Peyer's patch (tissue), 4 donors: ENCODE measurements around the gene TENT4A. TPM values are rescaled to one million over a fixed set of nuclear protein-coding genes. Genes with fewer than 3 reads are reported as not detected.

Source experiments
- DNase-seq, 3 donors: peaks; one replicate each; pipeline ENCODE4 v3.0.0-alpha.2; 2017 to 2019
- H3K27ac ChIP-seq, 4 donors: fragments of 200-600 bp; sonication (generic); one replicate each; pipeline ENCODE4 v1.5.1; 2016 to 2019
- H3K27me3 ChIP-seq, 2 donors: fragments of 200-600 bp; sonication (generic); one replicate each; pipeline ENCODE4 v1.5.1; 2019
- H3K36me3 ChIP-seq, 3 donors: fragments of 200-600 bp; sonication (generic); one replicate each; pipeline ENCODE4 v1.5.1; 2016 to 2019
- H3K4me1 ChIP-seq, 4 donors: fragments of 200-600 bp; sonication (generic); one replicate each; pipeline ENCODE4 v1.5.1; 2016 to 2019
- H3K4me3 ChIP-seq, 4 donors: fragments of 200-600 bp; sonication (generic); 1 replicate in 3 of 4; 2 replicates in 1 of 4; pipeline ENCODE4 v1.5.1; 2016 to 2019; ENCODE audit warnings: mild to moderate bottlenecking in 1 of 4
- H3K9me3 ChIP-seq, 4 donors: fragments of 200-600 bp; sonication (generic); one replicate each; pipeline ENCODE4 v1.5.1; 2016 to 2019; ENCODE audit warnings: mild to moderate bottlenecking in 1 of 4
- POLR2A ChIP-seq, 2 donors: fragments of 450-650 bp; IDR thresholded peaks; one replicate each; pipeline ENCODE4 v1.5.1; 2017; ENCODE audit warnings: antibody characterized with exemption in 2 of 2, mild to moderate bottlenecking in 2 of 2, moderate library complexity in 2 of 2
- total RNA-seq, 4 donors: library from RNA; depleted of rRNA; stranded (reverse); fragments of >200 nt; gene quantifications; one replicate each; pipeline ENCODE4 v1.1.0, GENCODE V29; 2016
- TF ChIP-seq, protein P1 (sequence below), 6 experiments: fragments of 450-650 bp in 4 of 6; fragments of 200-600 bp in 2 of 6; sonication (generic) in 1 of 6; IDR thresholded peaks; one replicate each; pipeline ENCODE4 v1.5.1; 2017 to 2019; ENCODE audit warnings: antibody characterized with exemption in 6 of 6, mild to moderate bottlenecking in 3 of 6, moderate library complexity in 1 of 6

Gene TENT4A
- total RNA-seq, 4 donors from 2014 or later, result 28.0 to 71.8 (median 44.5) TPM

- peak in 2 of 3 donors; percentile 31 to 32 for DNase-seq
- H3K27ac ChIP-seq, result no peak overlapping the region
- no peak overlapping the region for H3K4me3 ChIP-seq
- peaks cover 0 to 7% (median 0%) of the 10 kb centered on the region in 4 donors for H3K4me1 ChIP-seq
- no peaks in the 10 kb centered on the region for H3K9me3 ChIP-seq
- TF ChIP-seq POLR2A (IDR thresholded peaks at IDR 0.05), result no peak
- TF ChIP-seq, protein P1, sequence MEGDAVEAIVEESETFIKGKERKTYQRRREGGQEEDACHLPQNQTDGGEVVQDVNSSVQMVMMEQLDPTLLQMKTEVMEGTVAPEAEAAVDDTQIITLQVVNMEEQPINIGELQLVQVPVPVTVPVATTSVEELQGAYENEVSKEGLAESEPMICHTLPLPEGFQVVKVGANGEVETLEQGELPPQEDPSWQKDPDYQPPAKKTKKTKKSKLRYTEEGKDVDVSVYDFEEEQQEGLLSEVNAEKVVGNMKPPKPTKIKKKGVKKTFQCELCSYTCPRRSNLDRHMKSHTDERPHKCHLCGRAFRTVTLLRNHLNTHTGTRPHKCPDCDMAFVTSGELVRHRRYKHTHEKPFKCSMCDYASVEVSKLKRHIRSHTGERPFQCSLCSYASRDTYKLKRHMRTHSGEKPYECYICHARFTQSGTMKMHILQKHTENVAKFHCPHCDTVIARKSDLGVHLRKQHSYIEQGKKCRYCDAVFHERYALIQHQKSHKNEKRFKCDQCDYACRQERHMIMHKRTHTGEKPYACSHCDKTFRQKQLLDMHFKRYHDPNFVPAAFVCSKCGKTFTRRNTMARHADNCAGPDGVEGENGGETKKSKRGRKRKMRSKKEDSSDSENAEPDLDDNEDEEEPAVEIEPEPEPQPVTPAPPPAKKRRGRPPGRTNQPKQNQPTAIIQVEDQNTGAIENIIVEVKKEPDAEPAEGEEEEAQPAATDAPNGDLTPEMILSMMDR (IDR thresholded peaks at IDR 0.05), result no peak
- peaks cover 0 to 59% (median 0%) of the 10 kb centered on the region in 3 donors for H3K36me3 ChIP-seq
- H3K27me3 ChIP-seq, result no peaks in the 10 kb centered on the region
Measured at GRCh38 chr5:6748142-6748541, 34.9 kb downstream of the TENT4A start.

GRCh38 chr5:6749026-6749716 lies 35.9 kb downstream of the TENT4A start:
- no peak for DNase-seq
- H3K27me3 ChIP-seq, result no peaks in the 10 kb centered on the region
- H3K9me3 ChIP-seq, result no peaks in the 10 kb centered on the region

GRCh38 chr5:6750142-6750840 lies 37.1 kb downstream of the TENT4A start:
- Histone ChIP-seq H3K9me3 (no peaks in the 10 kb centered on the region), H3K27me3 (no peaks in the 10 kb centered on the region), H3K4me3 (no peak overlapping the region), H3K27ac (no peak overlapping the region), H3K36me3 (peaks cover 0 to 73% (median 0%) of the 10 kb centered on the region in 3 donors), H3K4me1 (peaks cover 0 to 3% (median 0%) of the 10 kb centered on the region in 4 donors)
- DNase-seq, result peak in 2 of 3 donors; percentile 31 to 35
- no peak for TF ChIP-seq POLR2A (IDR thresholded peaks at IDR 0.05)
- TF ChIP-seq, protein P1 (IDR thresholded peaks at IDR 0.05), result no peak

More at GRCh38 chr5:6749026-6749716, 35.9 kb downstream of the TENT4A start:
- H3K36me3 ChIP-seq, result peaks cover 0 to 62% (median 0%) of the 10 kb centered on the region in 3 donors
- TF ChIP-seq, protein P1 (IDR thresholded peaks at IDR 0.05), result no peak
- no peak for TF ChIP-seq POLR2A (IDR thresholded peaks at IDR 0.05)
- H3K4me3 ChIP-seq, result no peak overlapping the region
- no peak overlapping the region for H3K27ac ChIP-seq
- H3K4me1 ChIP-seq, result peaks cover 0 to 7% (median 0%) of the 10 kb centered on the region in 4 donors

DNA sequence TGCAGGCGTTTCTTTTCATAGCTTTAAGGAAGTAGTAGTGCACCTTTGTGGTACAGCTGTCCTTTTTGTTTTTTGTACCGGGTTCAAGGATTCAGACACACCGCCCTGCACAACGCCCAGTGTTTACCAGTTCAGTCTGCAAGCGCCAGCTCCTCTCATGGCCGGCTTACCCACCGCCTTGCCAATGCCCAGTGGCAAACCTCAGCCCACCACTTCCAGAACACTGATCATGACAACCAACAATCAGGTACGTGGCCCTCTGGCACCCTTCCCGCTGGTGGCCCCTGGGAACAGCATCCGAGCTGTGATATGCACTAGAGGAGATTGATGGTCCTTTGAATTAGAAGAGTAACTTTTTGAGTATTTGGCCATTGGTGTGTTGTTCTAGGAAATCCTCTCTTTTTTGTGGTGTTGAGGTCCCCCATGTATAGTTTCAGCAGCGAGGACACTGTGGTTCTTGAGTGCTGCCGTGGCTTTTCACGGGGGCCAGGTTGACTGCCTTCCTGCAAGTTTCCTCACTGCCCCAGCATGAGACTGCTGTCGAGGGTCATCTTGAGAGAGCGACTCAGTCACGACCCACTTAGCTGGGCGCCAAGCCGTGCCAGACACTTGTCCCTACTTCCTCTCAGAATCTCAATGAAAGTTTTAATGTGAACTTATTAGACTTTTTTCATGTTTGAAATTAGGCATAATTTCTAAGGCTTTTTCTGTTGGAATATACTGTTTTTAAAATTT lies 37.9 kb downstream of the TENT4A start:
- Histone ChIP-seq H3K27me3 (no peaks in the 10 kb centered on the region), H3K36me3 (peaks cover 0 to 81% (median 0%) of the 10 kb centered on the region in 3 donors), H3K27ac (no peak overlapping the region), H3K4me3 (no peak overlapping the region), H3K9me3 (no peaks in the 10 kb centered on the region), H3K4me1 (no peaks in the 10 kb centered on the region)
- TF ChIP-seq POLR2A (IDR thresholded peaks at IDR 0.05), result no peak
- TF ChIP-seq, protein P1 (IDR thresholded peaks at IDR 0.05), result no peak
- DNase-seq, result peak in 2 of 3 donors; percentile 20 to 38

DNA sequence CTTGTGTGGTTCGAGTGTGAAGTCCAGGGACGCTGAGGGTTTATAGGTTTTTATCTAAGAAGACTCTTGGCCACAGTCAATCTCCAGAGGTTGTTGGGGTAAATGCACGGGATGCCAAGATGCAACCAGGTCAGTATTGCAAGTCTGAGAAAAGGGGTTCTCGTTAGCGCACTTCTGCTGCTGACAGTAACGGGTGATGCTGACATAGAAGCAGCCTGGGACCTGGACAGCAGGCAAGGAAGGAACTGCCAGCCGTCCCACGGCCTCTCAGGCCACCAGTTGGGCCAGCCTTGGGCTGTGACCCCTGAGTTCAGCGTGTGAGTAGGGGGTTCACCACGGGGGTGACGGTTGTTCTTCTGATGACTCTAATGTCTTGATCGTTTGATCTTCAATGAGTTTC lies 39.0 kb downstream of the TENT4A start:
- H3K4me1 ChIP-seq, result no peaks in the 10 kb centered on the region
- peak in 1 of 3 donors; percentile 24 for DNase-seq
- no peak overlapping the region for H3K4me3 ChIP-seq
- H3K27me3 ChIP-seq, result no peaks in the 10 kb centered on the region
- peaks cover 0 to 89% (median 0%) of the 10 kb centered on the region in 3 donors for H3K36me3 ChIP-seq
- no peak for TF ChIP-seq POLR2A (IDR thresholded peaks at IDR 0.05)
- TF ChIP-seq, protein P1 (IDR thresholded peaks at IDR 0.05), result no peak
- no peak overlapping the region for H3K27ac ChIP-seq
- H3K9me3 ChIP-seq, result no peaks in the 10 kb centered on the region
